GM19452 (cell line): ENCODE measurements around the gene GPR108.
"Not testable (repeated sequence)": the region's sequence is repeated elsewhere in the genome, so short reads cannot be mapped to it uniquely, and the experiment has no call there.

Source experiments
- ATAC-seq: cut with Tn5 transposase; IDR thresholded peaks from one replicate; pipeline ENCODE4 v1.9.1; 2021; ENCODE audit not compliant: unreplicated experiment

GPR108 gene

GRCh38 chr19:6737284-6737872, at the start of gene GPR108:
Gene GPR108, minus strand, starts transcription at chr19:6737580. Its CDS starts 4 bp downstream, at chr19:6737576.
- ATAC-seq, result peak; percentile 63

- ATAC-seq, result no peak
These were observed 41.8 kb upstream of the GPR108 start for GRCh38 chr19:6779206-6779605.

DNA sequence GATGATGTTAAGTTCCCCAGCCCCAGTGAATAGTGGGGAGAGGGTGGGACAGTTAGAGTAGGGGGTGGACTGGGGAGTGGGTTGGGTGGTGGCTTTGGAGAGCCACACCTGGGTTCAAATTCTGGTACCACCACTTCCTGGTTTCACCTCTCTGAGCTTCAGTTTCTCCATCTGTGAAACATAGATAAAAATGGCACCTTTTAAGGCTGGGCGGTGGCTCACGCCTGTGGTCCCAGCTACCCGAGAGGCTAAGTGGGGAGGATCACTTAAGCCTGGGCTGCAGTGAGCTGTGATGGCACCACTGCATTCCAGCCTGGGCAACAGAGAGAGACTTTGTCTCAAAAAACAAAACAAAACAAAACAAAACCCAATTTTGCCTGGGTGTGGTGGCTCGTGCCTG, 41.0 kb upstream of the GPR108 start:
- no peak for ATAC-seq

GRCh38 chr19:6777434-6777833, 40.1 kb upstream of the GPR108 start:
- ATAC-seq, result no peak

DNA sequence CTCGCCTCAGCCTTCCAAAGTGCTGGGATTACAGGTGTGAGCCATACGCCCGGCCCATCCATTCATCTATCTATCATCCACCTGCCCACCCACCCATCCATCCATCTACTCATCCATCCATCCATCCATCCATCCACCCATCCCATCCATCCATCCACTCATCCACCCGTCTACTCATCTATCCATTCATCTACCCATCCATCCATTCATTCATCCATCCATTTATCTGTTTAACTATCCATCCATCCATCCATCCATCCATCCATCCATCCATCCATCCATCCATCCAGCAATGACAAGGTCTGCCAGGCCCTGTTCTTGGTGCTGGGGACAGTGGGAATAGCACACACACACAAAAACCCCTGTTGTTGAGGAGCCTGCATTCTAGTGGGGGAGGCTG, 39.6 kb upstream of the GPR108 start:
- no peak for ATAC-seq

- ATAC-seq, result not testable (repeated sequence)
These were observed 38.7 kb upstream of the GPR108 start for GRCh38 chr19:6776045-6776444.

- no peak for ATAC-seq
These were observed 37.7 kb upstream of the GPR108 start for GRCh38 chr19:6774821-6775707.

DNA sequence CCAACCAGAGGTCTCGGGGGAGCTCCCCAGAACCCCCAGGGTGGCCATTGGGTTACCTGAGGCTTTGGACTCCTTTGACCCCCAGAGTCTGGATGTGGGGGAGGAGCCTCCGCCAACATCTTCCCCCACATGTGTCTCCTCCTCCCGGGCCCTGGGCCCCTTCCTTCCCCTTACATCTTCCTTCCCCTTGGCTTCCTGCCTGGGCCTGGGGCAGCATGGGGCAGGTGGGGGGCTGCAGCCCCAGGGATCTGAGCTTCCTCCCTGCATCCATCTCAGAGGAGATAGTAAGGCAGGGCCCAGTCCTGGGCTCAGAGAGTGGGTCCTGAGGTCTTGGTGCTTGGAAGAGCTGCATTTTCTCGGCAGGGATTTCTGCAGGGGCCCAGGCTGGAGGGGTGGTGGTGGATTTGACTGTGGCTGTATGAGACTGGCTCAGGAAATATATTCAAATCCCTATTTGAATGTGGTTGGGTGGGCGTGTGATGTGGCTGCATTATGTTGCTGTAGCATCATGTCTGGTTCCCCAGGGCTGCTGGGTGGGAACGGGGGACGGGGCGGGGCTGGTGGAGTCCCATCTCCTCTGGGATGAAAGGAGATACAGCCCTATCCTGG, 36.0 kb upstream of the GPR108 start:
- no peak for ATAC-seq

DNA sequence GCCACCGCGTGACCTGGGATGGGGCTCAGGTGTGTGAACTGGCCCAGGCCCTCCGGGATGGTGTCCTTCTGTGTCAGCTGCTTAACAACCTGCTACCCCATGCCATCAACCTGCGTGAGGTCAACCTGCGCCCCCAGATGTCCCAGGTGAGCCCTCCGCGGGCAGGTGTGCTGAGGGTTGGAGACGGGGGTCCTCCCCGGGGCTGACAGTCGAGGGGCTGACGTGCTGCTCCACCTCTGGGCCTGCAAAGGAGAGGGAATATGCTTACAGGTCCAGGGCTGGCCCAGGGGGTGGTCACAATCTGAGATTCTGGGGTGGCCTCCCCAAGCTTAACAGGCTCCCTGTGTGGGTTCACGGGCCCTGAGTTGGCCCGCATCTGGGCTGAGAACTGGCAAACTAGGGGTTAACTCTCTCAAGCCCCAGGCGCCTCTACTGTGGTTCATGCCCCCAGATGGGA, 35.5 kb upstream of the GPR108 start:
- no peak for ATAC-seq

- ATAC-seq, result no peak
These were observed 34.9 kb upstream of the GPR108 start, which contains the start of gene VAV1 for GRCh38 chr19:6772028-6772865. Gene VAV1, plus strand, starts transcription at chr19:6772708. Its CDS starts 100 bp downstream, at chr19:6772808.

GRCh38 chr19:6771648-6772027, 34.3 kb upstream of the GPR108 start:
- ATAC-seq, result not testable (repeated sequence)

DNA sequence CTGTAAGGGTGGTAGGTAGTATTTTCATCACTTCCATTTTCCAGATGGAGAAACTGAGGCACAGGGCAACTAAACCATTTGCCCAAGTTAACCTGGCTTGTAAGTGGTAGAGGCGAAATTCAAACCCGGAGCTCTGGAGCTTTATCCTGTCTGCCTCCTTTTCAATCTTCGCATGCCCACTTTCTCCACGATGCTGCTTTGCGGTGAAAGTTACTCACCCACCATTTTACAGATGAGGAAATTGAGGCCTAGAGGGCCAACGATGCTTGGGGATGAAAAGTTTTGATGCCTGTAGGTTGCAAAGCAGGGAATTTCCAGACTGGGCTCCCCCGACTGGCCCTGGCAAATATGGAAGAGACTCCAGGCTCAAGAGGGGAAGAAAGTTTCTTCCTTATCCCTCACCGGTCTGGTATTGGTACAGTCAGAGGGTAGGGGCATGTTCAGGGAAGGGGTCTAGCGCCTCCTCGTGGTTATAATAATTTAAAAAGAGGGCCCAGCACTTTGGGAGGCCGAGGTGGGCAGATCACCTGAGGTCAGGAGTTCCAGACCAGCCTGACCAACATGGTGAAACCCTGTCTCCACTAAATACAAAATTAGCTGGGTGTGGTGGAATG, 31.7 kb upstream of the GPR108 start:
- ATAC-seq, result no peak

- ATAC-seq, result no peak
These were observed 30.9 kb upstream of the GPR108 start for GRCh38 chr19:6768236-6768785.

DNA sequence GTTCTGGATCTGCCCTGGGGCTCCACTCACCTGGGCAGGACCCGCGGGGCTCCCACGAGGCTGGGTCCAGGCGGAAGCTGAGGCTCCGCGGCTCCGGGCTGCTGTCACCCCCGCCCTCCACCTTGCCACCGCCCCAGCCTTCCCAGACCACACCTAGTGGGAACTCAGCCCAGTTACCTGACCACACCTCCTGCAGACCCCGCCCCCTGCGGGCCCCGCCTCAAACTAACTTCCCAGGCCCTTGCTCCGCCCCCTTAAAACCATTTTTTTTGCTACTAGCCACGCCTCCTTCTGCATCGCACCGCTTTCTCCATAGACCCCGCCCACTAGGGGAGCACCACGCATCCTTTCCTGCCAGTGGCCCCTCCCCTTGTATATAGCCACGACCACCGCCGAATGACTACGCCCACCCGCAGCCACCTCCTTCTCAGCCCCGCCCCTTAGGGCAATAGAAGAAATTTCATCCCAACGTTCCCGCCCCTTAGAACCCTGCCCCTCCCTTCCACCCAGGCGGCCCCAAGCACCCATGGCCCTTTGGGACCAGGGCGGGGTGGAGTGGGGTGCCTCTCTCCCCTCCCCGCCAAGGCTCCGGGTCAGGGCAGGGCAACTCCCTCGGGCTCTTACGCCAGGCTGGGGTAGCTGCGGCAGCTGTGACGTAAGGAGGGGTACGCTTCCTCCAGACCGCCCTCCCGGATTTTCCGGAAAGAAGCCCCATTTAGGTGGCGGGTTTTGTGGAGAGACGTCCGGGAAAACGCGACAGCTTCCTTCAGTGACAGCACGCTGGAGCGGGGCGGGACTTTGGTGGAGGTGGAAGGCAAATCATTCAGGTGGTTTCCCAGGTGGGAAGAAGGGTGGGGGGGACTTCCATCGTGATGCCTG, 30.2 kb upstream of the GPR108 start, which contains the start of gene SH2D3A:
Gene SH2D3A, minus strand, starts transcription at position 79 of the 879 bp plus-strand sequence. CDS start 3,687 bp downstream, outside the sequence.
- peak; percentile 65 for ATAC-seq

- no peak for ATAC-seq
These were observed 29.6 kb upstream of the GPR108 start for GRCh38 chr19:6767081-6767356.

GRCh38 chr19:6766357-6767080, 29.1 kb upstream of the GPR108 start:
- ATAC-seq, result no peak

DNA sequence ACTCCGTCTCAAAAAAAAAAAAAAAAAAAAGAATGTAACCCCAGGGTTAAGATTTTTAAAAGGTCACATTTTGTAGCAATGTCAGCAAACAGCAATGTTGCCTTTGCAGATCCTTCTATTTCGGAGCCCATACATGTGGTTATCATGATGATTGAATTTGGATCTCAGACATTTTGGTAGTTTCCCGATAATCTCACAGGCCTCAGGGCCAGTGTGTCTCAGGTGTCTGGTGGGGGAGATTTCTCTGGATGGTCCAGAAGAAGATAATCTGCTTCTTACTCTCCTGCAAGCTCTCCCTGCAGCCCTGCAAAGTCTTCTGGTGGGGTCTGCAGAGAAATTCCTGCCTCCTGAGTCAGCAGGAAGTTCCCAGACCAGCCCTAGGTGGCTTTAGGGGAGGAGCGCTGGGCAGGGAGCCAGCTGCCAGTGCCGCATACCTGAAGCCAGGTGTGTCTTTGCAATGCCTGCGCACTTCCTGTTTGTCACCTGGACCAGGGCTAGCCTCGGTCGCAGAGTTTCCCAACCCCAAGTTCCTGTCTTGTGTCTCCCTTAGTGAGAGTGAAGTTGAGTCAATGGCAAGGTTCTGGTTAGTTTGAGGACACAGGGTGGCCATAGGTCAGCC, 28.5 kb upstream of the GPR108 start:
- ATAC-seq, result no peak

DNA sequence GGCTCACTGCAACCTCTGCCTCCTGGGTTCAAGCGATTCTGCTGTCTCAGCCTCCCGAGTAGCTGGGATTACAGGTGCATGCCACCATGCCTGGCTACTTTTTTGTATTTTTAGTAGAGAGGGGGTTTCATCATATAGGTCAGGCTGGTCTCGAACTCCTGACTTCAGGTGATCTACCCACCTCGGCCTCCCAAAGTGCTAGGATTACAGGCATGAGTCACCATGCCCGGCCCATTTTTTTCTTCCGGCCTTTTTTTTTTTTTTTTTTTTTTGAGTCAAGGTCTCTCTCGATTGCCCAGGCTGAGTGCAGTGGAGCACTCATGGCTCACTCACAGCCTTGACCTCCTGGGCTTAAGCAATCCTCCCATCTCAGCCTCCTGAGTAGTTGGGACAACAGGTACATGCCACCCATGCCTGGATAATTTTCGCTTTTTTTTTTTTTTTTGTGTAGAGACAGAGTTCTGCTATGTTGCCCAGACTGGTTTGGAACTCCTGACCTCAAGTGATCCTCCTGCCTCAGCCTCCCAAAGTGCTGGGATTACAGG, 24.9 kb upstream of the GPR108 start:
- ATAC-seq, result not testable (repeated sequence)
